ENCODE measurements around the gene KLHL29.

- TF ChIP-seq POLR2A (IDR thresholded peaks at IDR 0.05; ENCODE audit: low read depth, low read length) (no peak), TAF1 (IDR thresholded peaks at IDR 0.05; ENCODE audit: low read depth, low read length) (no peak), POLR2AphosphoS5 (IDR thresholded peaks at IDR 0.05; ENCODE audit: low read depth, low read length) (no peak)
Measured at GRCh38 chr2:23624915-23625314, 239.9 kb downstream of the KLHL29 start.
